Measurements from ENCODE around the gene DNER. TPM values are rescaled to one million over a fixed set of nuclear protein-coding genes. Genes with fewer than 3 reads are reported as not detected.

Gene DNER
- total and polyA plus RNA-seq, 2 donors (not counting 3 experiments of a cell fraction or from before 2014, with no cell fraction given) = 0.01 TPM; not detected in 1

- BruUV-seq (replicated peaks) = no TSS peak
- Histone ChIP-seq H3K4me2 (ENCODE audit: insufficient read depth, low read length) (no peak overlapping the region), H2AFZ (ENCODE audit: low read depth, low read length) (no peak overlapping the region), H3K4me3 (replicated peaks in 1 of 3; ENCODE audit: insufficient read depth in 1 of 3, low read depth in 1 of 3, low read length in 3 of 3) (no peak overlapping the region), H3K27ac (ENCODE audit: insufficient read depth, low read depth, low read length) (no peak overlapping the region), H3K9me3 (replicated peaks; ENCODE audit: control insufficient read depth, insufficient read depth, low read length) (no peaks in the 10 kb centered on the region), H3K79me2 (ENCODE audit: control insufficient read depth, insufficient read depth, low read length) (no peaks in the 10 kb centered on the region), H3K27me3 (ENCODE audit: control insufficient read depth in 2 of 2, insufficient read depth in 2 of 2, low read length in 2 of 2) (no peaks in the 10 kb centered on the region), H3K4me1 (ENCODE audit: control insufficient read depth, extremely low read depth, insufficient read depth, low read length) (no peaks in the 10 kb centered on the region), H3K36me3 (ENCODE audit: control insufficient read depth in 2 of 2, extremely low read depth in 1 of 2, insufficient read depth in 2 of 2, low read length in 2 of 2) (no peaks in the 10 kb centered on the region), H3K9ac (replicated peaks; ENCODE audit: extremely low read depth, insufficient read depth, low read length) (no peak overlapping the region), H4K20me1 (replicated peaks; ENCODE audit: control insufficient read depth, extremely low read depth, insufficient read depth, low read length) (no peaks in the 10 kb centered on the region), H3K9me1 (replicated peaks; ENCODE audit: control insufficient read depth, extremely low read depth, insufficient read depth, low read length) (no peaks in the 10 kb centered on the region)
- ChIA-PET CTCF (no interaction called here), POLR2A (no interaction called here)
- intact Hi-C loops (cut with micrococcal nuclease) = no loop called here
- FAIRE-seq (no peak), DNase-seq (ENCODE audit: low read depth, low spot score) (no peak)
- dilution Hi-C loops (cut with MboI; ENCODE audit: extremely low pct_ligation_motif_present, low sequenced_read_pairs) = no loop called here
- TF ChIP-seq CTCF (IDR thresholded peaks at IDR 0.05; ENCODE audit: extremely low read depth in 1 of 2, insufficient read depth in 1 of 2, low read depth in 1 of 2, low read length in 2 of 2) (no peak), JUN (IDR thresholded peaks at IDR 0.05; ENCODE audit: borderline replicate concordance, insufficient read depth, insufficient read length, low read depth) (no peak), EZH2 (IDR thresholded peaks at IDR 0.05; ENCODE audit: borderline replicate concordance, low read depth, low read length, severe bottlenecking) (no peak), POLR2A (IDR thresholded peaks at IDR 0.05; ENCODE audit: low read depth, low read length) (no peak), GATA2 (IDR thresholded peaks at IDR 0.05; ENCODE audit: insufficient read depth, insufficient read length, low read depth, low read length) (no peak), FOS (IDR thresholded peaks at IDR 0.05; ENCODE audit: borderline replicate concordance, insufficient read depth, low read length) (no peak), MAX (IDR thresholded peaks at IDR 0.05; ENCODE audit: insufficient read depth, insufficient read length) (no peak), MYC (IDR thresholded peaks at IDR 0.05; ENCODE audit: low read depth, low read length) (no peak), POLR2AphosphoS5 (IDR thresholded peaks at IDR 0.05; ENCODE audit: insufficient read depth, low read depth, low read length) (no peak)
These were observed 29.3 kb downstream of the DNER start for GRCh38 chr2:229684942-229685562.
